KMS-11 (cell line): ENCODE measurements around the gene BRF1.

Experiments used
- H2AFZ ChIP-seq: fragments of 200-600 bp; sonication (generic); 2 replicates; pipeline ENCODE4 v1.6.1; 2016; ENCODE audit warnings: antibody characterized with exemption, mixed run types, low read depth
- H3K27ac ChIP-seq: fragments of 200-600 bp; sonication (generic); 2 replicates; pipeline ENCODE4 v1.6.1; 2016; ENCODE audit warnings: mild to moderate bottlenecking, mixed run types
- H3K27me3 ChIP-seq: fragments of 200-600 bp; sonication (generic); 2 replicates; pipeline ENCODE4 v1.6.1; 2017; ENCODE audit warnings: mild to moderate bottlenecking, low read depth, mixed run types, moderate library complexity; ENCODE audit not compliant: insufficient read depth
- H3K36me3 ChIP-seq: fragments of 200-600 bp; sonication (generic); 2 replicates; pipeline ENCODE4 v1.6.1; 2017; ENCODE audit warnings: mild to moderate bottlenecking, mixed run types; ENCODE audit not compliant: insufficient read depth
- H3K4me1 ChIP-seq: fragments of 200-600 bp; sonication (generic); 2 replicates; pipeline ENCODE4 v1.6.1; 2016; ENCODE audit warnings: mild to moderate bottlenecking, low read depth, mixed run types; ENCODE audit not compliant: poor library complexity, severe bottlenecking
- H3K4me2 ChIP-seq: fragments of 200-600 bp; sonication (generic); 2 replicates; pipeline ENCODE4 v1.7.0; 2016; ENCODE audit warnings: mild to moderate bottlenecking, mixed run types
- H3K4me3 ChIP-seq: fragments of 200-600 bp; sonication (generic); IDR thresholded peaks from 2 replicates; pipeline ENCODE4 v1.6.1; 2017; ENCODE audit warnings: low read depth, low read length, mixed read lengths; ENCODE audit not compliant: insufficient read depth
- H3K79me2 ChIP-seq: fragments of 200-600 bp; sonication (generic); 2 replicates; pipeline ENCODE4 v1.6.1; 2016; ENCODE audit warnings: low read depth, mixed run types; ENCODE audit not compliant: insufficient read depth
- H3K9ac ChIP-seq: fragments of 200-600 bp; sonication (generic); 2 replicates; pipeline ENCODE4 v1.6.1; 2016; ENCODE audit warnings: mild to moderate bottlenecking, mixed run types
- H4K20me1 ChIP-seq: fragments of 200-600 bp; sonication (generic); 2 replicates; pipeline ENCODE4 v1.6.1; 2016; ENCODE audit warnings: mild to moderate bottlenecking, mixed run types; ENCODE audit not compliant: insufficient read depth
- TF ChIP-seq, protein P1 (sequence below): fragments of 200-600 bp; sonication (generic); conservative IDR thresholded peaks from 2 replicates; pipeline ENCODE4 v1.6.1; 2017; ENCODE audit warnings: low read depth, mild to moderate bottlenecking, antibody characterized with exemption, low read length, moderate library complexity, mixed read lengths

The BRF1 gene

DNA sequence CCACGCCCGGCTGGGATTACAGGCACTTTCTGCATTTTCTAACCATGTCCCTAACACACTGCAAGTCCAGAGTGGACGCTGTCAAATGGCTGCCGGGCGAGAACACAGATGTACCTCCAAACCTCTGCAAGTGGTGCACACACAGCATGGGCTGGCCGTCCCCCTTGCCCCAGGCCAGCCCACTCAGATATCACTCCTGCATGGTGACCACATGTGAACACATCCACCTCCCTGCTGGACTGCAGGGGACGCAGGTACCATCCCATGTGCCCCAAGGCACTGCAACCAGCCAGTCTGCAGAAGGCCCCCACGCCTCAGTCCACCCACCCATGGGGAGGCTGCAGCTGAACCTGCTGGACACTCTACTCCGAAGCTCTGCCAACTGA lies 14.0 kb downstream of the BRF1 start:
- H3K27ac ChIP-seq, result no peak overlapping the region
- H3K27me3 ChIP-seq, result no peaks in the 10 kb centered on the region
- no peaks in the 10 kb centered on the region for H3K4me1 ChIP-seq
- no peak overlapping the region for H3K4me2 ChIP-seq
- no peaks in the 10 kb centered on the region for H3K36me3 ChIP-seq
- no peak overlapping the region for H2AFZ ChIP-seq
- H4K20me1 ChIP-seq, result no peaks in the 10 kb centered on the region
- H3K4me3 ChIP-seq, result no peak overlapping the region
- H3K9ac ChIP-seq, result no peak overlapping the region
- TF ChIP-seq, protein P1, sequence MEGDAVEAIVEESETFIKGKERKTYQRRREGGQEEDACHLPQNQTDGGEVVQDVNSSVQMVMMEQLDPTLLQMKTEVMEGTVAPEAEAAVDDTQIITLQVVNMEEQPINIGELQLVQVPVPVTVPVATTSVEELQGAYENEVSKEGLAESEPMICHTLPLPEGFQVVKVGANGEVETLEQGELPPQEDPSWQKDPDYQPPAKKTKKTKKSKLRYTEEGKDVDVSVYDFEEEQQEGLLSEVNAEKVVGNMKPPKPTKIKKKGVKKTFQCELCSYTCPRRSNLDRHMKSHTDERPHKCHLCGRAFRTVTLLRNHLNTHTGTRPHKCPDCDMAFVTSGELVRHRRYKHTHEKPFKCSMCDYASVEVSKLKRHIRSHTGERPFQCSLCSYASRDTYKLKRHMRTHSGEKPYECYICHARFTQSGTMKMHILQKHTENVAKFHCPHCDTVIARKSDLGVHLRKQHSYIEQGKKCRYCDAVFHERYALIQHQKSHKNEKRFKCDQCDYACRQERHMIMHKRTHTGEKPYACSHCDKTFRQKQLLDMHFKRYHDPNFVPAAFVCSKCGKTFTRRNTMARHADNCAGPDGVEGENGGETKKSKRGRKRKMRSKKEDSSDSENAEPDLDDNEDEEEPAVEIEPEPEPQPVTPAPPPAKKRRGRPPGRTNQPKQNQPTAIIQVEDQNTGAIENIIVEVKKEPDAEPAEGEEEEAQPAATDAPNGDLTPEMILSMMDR, result no peak
- no peaks in the 10 kb centered on the region for H3K79me2 ChIP-seq

DNA sequence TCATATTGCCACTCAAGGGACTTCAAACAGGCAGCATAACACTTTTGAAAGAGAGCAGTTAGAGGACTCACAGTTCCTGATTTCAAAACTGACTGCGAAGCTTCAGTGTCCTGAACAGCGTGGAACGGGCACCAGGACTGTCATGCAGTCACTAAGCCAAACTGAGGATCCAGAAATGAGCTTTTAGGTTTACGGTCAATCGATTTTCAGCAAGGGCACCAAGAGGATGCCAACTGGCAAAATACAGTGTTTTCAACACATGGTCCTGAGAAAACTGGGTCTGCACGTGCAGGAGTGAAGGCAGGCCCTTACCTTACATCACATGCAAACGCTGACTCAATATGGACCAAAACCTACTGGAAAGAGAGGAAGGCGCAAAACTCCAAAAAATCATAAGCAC lies 15.6 kb downstream of the BRF1 start:
- H3K4me2 ChIP-seq, result no peak overlapping the region
- H3K27ac ChIP-seq, result no peak overlapping the region
- no peaks in the 10 kb centered on the region for H4K20me1 ChIP-seq
- no peaks in the 10 kb centered on the region for H3K79me2 ChIP-seq
- H3K4me1 ChIP-seq, result no peaks in the 10 kb centered on the region
- H3K4me3 ChIP-seq, result no peak overlapping the region
- H3K27me3 ChIP-seq, result no peaks in the 10 kb centered on the region
- H3K36me3 ChIP-seq, result no peaks in the 10 kb centered on the region
- TF ChIP-seq, protein P1, result no peak
- H3K9ac ChIP-seq, result no peak overlapping the region
- no peak overlapping the region for H2AFZ ChIP-seq

DNA sequence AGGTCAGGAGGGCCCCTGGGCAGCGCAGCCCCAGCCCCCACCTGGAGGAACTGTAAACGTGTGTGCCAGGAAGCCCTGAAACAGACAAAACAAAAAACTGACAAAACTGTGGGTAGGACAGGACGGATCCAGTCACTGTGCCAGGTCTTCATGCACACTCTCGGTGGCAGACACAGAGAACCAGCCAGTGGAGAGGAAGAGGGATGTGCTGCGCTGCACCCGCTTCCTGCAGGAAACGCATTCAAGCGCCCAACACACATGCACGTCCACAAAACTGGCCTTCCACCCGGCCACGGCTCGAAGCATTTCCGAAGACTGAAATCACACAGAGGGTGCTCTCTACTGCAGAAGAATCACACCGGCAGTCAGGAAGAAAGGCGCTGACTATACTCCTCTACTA lies 16.9 kb downstream of the BRF1 start:
- no peaks in the 10 kb centered on the region for H3K4me1 ChIP-seq
- no peak overlapping the region for H2AFZ ChIP-seq
- H3K4me3 ChIP-seq, result no peak overlapping the region
- H3K9ac ChIP-seq, result no peak overlapping the region
- no peak overlapping the region for H3K27ac ChIP-seq
- H3K36me3 ChIP-seq, result no peaks in the 10 kb centered on the region
- H3K79me2 ChIP-seq, result no peaks in the 10 kb centered on the region
- no peaks in the 10 kb centered on the region for H4K20me1 ChIP-seq
- TF ChIP-seq, protein P1, result no peak
- H3K27me3 ChIP-seq, result no peaks in the 10 kb centered on the region
- H3K4me2 ChIP-seq, result no peak overlapping the region

DNA sequence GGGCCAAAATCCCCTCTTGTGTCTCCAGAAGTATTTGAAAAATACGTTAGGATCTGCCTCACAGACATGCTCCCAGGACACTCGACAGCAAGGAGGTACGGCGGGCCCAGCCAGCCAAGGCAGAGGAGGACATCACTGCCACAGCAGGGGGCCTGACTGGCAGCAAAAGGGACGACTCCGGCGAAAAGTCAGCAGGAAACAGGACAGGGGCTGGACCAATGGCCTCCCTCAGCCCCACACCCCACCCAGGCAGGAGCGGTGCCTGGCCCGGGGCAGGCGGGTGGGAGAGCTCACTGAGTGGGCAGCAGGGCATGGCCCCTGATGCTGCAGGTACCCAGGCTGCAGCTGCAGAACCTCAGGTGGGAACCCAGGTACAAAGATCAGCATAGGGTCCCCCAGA lies 17.8 kb downstream of the BRF1 start:
- Histone ChIP-seq H3K79me2 (no peaks in the 10 kb centered on the region), H3K4me3 (no peak overlapping the region), H3K27ac (no peak overlapping the region), H3K36me3 (no peaks in the 10 kb centered on the region), H3K4me2 (no peak overlapping the region), H4K20me1 (no peaks in the 10 kb centered on the region), H2AFZ (no peak overlapping the region), H3K4me1 (no peaks in the 10 kb centered on the region), H3K9ac (no peak overlapping the region), H3K27me3 (no peaks in the 10 kb centered on the region)
- TF ChIP-seq, protein P1, result no peak
